ENCODE data around the gene INHBA.

DNA sequence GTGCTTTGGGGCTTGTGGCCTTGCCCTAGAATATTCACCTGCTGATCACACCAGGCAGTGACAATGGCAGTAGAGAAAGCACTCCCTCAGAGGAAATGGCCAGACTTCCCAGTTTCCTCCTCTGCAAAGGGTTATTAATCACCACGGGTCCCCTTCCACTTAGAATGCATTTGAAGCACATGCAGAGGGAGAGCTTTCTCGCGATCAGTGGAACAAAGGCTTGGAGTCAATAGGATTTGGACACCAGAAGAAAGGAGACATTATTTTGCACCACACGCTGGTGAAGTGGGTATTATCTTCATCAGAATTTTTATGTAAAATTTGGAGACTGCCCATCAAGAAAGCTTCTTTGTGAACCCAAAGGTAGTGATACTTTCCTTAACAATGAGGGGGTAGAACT lies 35.4 kb upstream of the INHBA start:
- TF ChIP-seq, protein P1, sequence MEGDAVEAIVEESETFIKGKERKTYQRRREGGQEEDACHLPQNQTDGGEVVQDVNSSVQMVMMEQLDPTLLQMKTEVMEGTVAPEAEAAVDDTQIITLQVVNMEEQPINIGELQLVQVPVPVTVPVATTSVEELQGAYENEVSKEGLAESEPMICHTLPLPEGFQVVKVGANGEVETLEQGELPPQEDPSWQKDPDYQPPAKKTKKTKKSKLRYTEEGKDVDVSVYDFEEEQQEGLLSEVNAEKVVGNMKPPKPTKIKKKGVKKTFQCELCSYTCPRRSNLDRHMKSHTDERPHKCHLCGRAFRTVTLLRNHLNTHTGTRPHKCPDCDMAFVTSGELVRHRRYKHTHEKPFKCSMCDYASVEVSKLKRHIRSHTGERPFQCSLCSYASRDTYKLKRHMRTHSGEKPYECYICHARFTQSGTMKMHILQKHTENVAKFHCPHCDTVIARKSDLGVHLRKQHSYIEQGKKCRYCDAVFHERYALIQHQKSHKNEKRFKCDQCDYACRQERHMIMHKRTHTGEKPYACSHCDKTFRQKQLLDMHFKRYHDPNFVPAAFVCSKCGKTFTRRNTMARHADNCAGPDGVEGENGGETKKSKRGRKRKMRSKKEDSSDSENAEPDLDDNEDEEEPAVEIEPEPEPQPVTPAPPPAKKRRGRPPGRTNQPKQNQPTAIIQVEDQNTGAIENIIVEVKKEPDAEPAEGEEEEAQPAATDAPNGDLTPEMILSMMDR (conservative IDR thresholded peaks at IDR 0.05), result no peak
- no peak for TF ChIP-seq EZH2 (IDR thresholded peaks at IDR 0.05; ENCODE audit: low read depth)

Measured in PC-9 (cell line).